Embryonic facial prominence (tissue), 1 donor: ENCODE measurements around the gene TNFAIP8.
"Not testable (repeated sequence)": the region's sequence is repeated elsewhere in the genome, so short reads cannot be mapped to it uniquely, and the experiment has no call there.

Source experiments
- DNase-seq: peaks from one replicate; pipeline ENCODE4 v3.0.0-alpha.2; 2016; ENCODE audit errors: extremely low spot score

The TNFAIP8 gene

GRCh38 chr5:119418606-119419100 lies 62.8 kb downstream of the TNFAIP8 start:
- DNase-seq = no peak

GRCh38 chr5:119420169-119420568 lies 64.3 kb downstream of the TNFAIP8 start:
- no peak for DNase-seq

DNA sequence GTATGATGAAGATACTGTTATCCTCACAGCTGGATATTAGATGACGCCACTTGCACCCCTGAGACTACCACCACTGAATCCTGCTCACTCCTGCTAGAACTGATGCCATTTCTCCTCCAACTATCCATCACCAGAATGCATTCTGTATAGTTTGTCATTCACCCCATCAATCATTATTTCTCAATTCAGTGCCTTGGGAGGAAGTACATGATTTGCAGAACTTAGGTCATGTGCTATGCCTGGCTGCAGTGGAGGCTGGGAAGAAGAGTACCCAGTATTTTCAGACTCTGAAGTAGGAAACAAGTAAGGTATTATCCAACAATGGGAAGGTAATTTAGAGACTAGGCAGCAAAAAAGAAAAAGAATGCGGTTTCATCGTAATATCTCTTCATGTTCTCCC lies 70.2 kb downstream of the TNFAIP8 start:
- no peak for DNase-seq

GRCh38 chr5:119427060-119427459 lies 71.2 kb downstream of the TNFAIP8 start:
- DNase-seq = no peak

- not testable (repeated sequence) for DNase-seq
Measured at GRCh38 chr5:119427596-119427995, 71.8 kb downstream of the TNFAIP8 start.

- not testable (repeated sequence) for DNase-seq
Measured at GRCh38 chr5:119428166-119428565, 72.3 kb downstream of the TNFAIP8 start.

GRCh38 chr5:119428574-119428973 lies 72.8 kb downstream of the TNFAIP8 start:
- DNase-seq = not testable (repeated sequence)

DNA sequence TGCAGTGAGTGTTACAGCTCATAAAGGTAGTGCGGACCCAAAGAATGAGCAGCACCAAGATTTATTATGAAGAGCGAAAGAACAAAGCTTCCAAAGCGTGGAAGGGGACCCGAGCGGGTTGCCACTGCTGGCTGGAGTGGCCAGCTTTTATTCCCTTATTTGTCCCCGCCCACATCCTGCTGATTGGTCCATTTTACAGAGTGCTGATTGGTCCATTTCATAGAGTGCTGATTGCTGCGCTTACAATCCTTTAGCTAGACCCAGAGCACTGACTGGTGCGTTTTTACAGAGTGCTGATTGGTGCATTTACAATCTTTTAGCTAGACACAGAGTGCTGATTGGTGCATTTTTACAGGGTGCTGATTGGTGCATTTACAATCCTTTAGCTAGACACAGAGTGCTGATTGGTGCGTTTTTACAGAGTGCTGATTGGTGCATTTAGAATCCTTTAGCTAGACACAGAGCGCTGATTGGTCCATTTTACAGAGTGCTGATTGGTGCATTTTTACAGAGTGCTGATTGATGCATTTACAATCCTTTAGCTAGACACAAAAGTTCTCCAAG lies 76.9 kb downstream of the TNFAIP8 start:
- not testable (repeated sequence) for DNase-seq

DNA sequence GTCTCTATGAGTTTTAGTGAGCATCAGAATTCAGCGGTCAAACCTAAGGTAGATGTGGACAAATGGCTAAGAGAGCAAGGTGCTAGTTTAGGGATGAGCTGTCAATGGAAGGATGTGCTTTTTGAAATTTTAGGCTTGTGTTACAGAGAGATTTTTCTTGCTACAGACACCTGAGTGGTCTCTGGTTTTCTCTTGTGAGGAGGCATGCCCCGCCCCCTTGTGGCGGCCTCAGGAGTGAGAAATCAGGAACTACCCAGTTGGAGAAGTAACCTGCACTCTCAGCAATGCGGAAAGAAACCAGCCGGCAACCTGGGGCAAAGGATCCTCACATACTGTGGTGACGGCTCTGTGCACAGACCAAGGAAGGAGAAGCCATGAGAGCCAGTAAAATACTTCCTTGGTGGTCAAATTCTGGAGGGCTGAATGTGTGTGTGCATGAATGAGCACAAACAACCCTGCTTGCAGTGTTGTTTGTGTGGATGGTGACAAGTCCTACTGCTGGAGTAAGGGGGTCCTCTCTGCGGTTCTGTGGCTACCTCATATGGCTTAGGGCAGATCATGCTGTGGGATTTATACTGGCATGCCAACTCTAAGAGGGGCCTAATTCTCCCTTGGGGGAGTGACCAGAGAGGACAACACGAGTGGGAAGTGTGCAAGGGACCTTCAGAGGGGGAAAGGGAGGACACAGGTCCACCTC lies 79.8 kb downstream of the TNFAIP8 start:
- DNase-seq = no peak

DNA sequence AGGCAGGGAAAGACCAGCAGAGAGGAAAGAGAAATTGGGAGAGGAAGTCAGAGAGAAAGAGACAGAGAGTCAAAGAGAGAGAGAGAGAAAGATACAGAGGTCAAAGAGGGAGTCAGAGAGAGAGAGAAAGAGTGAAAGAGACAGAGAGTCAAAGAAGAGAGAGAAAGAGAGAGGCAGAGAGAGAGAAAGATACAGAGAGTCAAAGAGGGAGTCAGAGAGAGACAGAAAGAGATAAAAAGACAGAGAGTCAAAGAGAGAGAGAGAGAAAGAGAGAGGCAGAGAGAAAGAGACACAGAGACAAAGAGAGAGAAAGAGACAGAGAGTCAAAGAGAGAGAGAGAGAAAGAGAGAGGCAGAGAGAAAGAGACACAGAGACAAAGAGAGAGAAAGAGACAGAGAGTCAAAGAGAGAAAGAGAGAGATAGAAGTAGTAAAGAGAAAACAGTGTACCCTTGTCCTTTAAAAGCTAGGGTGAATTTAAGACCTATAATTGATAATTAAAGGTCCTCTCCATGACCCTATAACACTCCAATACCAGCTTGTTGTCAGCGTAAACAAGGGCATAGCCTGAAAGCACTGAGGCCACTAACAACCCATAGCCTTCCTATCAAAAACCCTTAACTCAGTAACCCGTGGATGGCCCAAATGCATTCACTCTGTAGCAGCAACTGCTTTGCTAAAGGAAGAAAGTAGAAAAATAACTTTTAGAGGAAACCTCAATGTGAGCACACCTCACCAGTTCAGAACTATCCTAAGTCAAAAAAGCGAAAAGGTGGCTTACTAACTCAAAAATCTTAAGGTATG lies 82.2 kb downstream of the TNFAIP8 start:
- not testable (repeated sequence) for DNase-seq

GRCh38 chr5:119438587-119438917 lies 82.7 kb downstream of the TNFAIP8 start:
- not testable (repeated sequence) for DNase-seq

DNA sequence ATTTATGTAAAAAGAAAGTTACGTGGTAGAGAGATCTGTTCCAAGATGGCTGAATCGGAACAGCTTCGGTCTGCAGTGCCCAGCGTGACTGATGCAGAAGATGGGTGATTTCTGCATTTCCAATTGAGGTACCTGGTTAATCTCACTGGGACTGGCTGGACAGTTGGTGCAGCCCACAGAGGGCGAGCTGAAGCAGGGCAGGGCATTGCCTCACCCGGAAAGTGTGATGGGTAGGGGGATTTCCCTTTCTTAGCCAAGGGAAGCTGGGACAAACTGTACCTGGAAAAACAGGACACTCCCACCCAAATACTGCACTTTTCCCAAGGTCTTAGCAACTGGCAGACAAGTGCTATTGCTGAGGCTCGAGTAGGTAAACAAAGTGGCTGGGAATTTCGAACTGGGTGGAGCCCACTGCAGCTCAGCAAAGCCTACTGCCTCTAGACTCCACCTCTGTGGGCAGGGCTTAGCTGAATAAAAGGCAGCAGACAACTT lies 83.4 kb downstream of the TNFAIP8 start:
- DNase-seq = no peak

DNA sequence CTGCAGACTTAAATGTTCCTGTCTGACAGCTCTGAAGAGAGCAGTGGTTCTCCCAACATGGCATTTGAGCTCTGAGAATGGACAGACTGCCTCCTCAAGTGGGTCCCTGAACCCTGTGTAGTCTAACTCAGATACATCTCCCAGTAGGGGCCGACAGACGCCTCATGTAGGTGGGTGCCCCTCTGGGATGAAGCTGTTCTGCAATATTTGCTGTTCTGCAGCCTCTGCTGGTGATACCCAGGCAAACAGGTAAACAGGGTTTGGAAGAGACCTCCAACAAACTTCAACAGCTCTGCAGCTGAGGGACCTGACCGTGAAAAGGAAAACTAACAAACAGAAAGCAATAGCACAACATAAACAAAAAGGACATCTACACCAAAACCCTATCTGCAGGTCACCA lies 83.8 kb downstream of the TNFAIP8 start:
- not testable (repeated sequence) for DNase-seq

- DNase-seq = not testable (repeated sequence)
Measured at GRCh38 chr5:119444643-119445042, 88.8 kb downstream of the TNFAIP8 start.

- no peak for DNase-seq
Measured at GRCh38 chr5:119445544-119445943, 89.7 kb downstream of the TNFAIP8 start.
